H1 (cell line): ENCODE results near the gene BSN. TPM values are rescaled to one million over a fixed set of nuclear protein-coding genes. Genes with fewer than 3 reads are reported as not detected.

ENCODE experiments used
- CBX5 ChIP-seq: fragments of 300-800, 300-1000 bp; sonication (generic); IDR thresholded peaks from 2 replicates; pipeline ENCODE4 v1.7.1; 2016; ENCODE audit warnings: antibody characterized with exemption, low read length, low read depth
- CBX8 ChIP-seq: fragments of 300-800, 300-1000 bp; sonication (generic); IDR thresholded peaks from 2 replicates; pipeline ENCODE4 v1.7.1; 2016; ENCODE audit warnings: low read depth, low read length, borderline replicate concordance
- E2F6 ChIP-seq: IDR thresholded peaks from 2 replicates; pipeline ENCODE4 v1.6.1; 2012; ENCODE audit warnings: inconsistent platforms
- GTF2F1 ChIP-seq: IDR thresholded peaks from 2 replicates; pipeline ENCODE4 v1.6.1; 2012; ENCODE audit warnings: low read depth, low read length, improper control_type of control experiment, borderline replicate concordance
- HDAC2 ChIP-seq, 2 experiments: fragments of 300-600 bp in 1 of 2; sonication (generic) in 1 of 2; IDR thresholded peaks; 2 replicates each; pipeline ENCODE4 v1.6.1; 2011 to 2012; ENCODE audit warnings: low read depth in 2 of 2, low read length in 2 of 2, mild to moderate bottlenecking in 2 of 2, moderate library complexity in 2 of 2, borderline replicate concordance in 1 of 2, inconsistent platforms in 1 of 2
- JUN ChIP-seq: IDR thresholded peaks from 2 replicates; pipeline ENCODE4 v1.6.1; 2011; ENCODE audit warnings: low read depth, mild to moderate bottlenecking, improper control_type of control experiment, low read length
- JUND ChIP-seq: IDR thresholded peaks from 2 replicates; pipeline ENCODE4 v1.6.1; 2011; ENCODE audit warnings: mild to moderate bottlenecking, improper control_type of control experiment, low read length
- MAX ChIP-seq: IDR thresholded peaks from 2 replicates; pipeline ENCODE4 v1.6.1; 2012; ENCODE audit warnings: inconsistent platforms
- POU5F1 ChIP-seq: IDR thresholded peaks from 2 replicates; pipeline ENCODE4 v1.6.1; 2011; ENCODE audit warnings: low read depth, mild to moderate bottlenecking, low read length, moderate library complexity
- RAD21 ChIP-seq, 2 experiments: IDR thresholded peaks in 1 of 2; conservative IDR thresholded peaks in 1 of 2; 2 replicates each; pipeline ENCODE4 v1.6.1; 2011; ENCODE audit warnings: low read depth in 2 of 2, low read length in 2 of 2, improper control_type of control experiment in 1 of 2, inconsistent platforms in 1 of 2, mild to moderate bottlenecking in 1 of 2, moderate library complexity in 1 of 2
- RBBP5 ChIP-seq: IDR thresholded peaks from 2 replicates; pipeline ENCODE4 v1.7.1; 2012; ENCODE audit warnings: low read depth, mild to moderate bottlenecking, inconsistent platforms, low read length, moderate library complexity, borderline replicate concordance
- RFX5 ChIP-seq: IDR thresholded peaks from 2 replicates; pipeline ENCODE4 v1.6.1; 2011; ENCODE audit warnings: low read depth, low read length, improper control_type of control experiment, borderline replicate concordance
- RNF2 ChIP-seq: fragments of 200-900, 300-1000 bp; sonication (generic); IDR thresholded peaks from 2 replicates; pipeline ENCODE4 v1.7.1; 2016; ENCODE audit warnings: borderline replicate concordance, low read depth, mild to moderate bottlenecking, antibody characterized with exemption, low read length; ENCODE audit not compliant: poor library complexity, severe bottlenecking; ENCODE audit errors: missing control alignments
- RXRA ChIP-seq: IDR thresholded peaks from 2 replicates; pipeline ENCODE4 v1.6.1; 2011; ENCODE audit warnings: low read depth, mild to moderate bottlenecking, low read length, moderate library complexity; ENCODE audit not compliant: insufficient read depth
- SIN3A ChIP-seq, 2 experiments: IDR thresholded peaks in 1 of 2; conservative IDR thresholded peaks in 1 of 2; 2 replicates each; pipeline ENCODE4 v1.6.1; 2011 to 2012; ENCODE audit warnings: low read length in 2 of 2, improper control_type of control experiment in 1 of 2, low read depth in 1 of 2, mild to moderate bottlenecking in 1 of 2
- SIRT6 ChIP-seq: IDR thresholded peaks from one replicate; pipeline ENCODE4 v1.7.1; 2012; ENCODE audit warnings: low read length, inconsistent platforms
- SIX5 ChIP-seq: IDR thresholded peaks from 2 replicates; pipeline ENCODE4 v1.6.1; 2011; ENCODE audit warnings: mild to moderate bottlenecking, low read depth, low read length
- SP4 ChIP-seq: IDR thresholded peaks from 2 replicates; pipeline ENCODE4 v1.6.1; 2012; ENCODE audit warnings: low read length, inconsistent platforms
- SUZ12 ChIP-seq: fragments of 200-600 bp; sonication (generic); IDR thresholded peaks from 2 replicates; pipeline ENCODE4 v1.6.1; 2012; ENCODE audit warnings: mild to moderate bottlenecking, inconsistent platforms, low read length, moderate library complexity, mixed read lengths
- TBP ChIP-seq: IDR thresholded peaks from 2 replicates; pipeline ENCODE4 v1.6.1; 2011; ENCODE audit warnings: low read depth, low read length, improper control_type of control experiment
- YY1 ChIP-seq: IDR thresholded peaks from 2 replicates; pipeline ENCODE4 v1.6.1; 2011; ENCODE audit warnings: low read depth, mild to moderate bottlenecking, low read length
- ZNF274 ChIP-seq: IDR thresholded peaks from 2 replicates; pipeline ENCODE4 v1.7.0; 2012; ENCODE audit warnings: low read length, borderline replicate concordance; ENCODE audit errors: extremely low read depth
- polyA plus RNA-seq, 7 experiments: library from polyadenylated mRNA; depleted of rRNA in 3 of 7; stranded (reverse) in 5 of 7; unstranded in 2 of 7; fragments of >200 nt in 5 of 7; fragments of 200-250 nt in 2 of 7; gene quantifications; 1 replicate in 5 of 7; 2 replicates in 1 of 7; 4 replicates in 1 of 7; pipeline versions ENCODE4 v1.2.1 to v1.2.3, GENCODE V29; 2011 to 2013; ENCODE audit warnings: missing spikeins in 2 of 7, mixed read lengths in 2 of 7
- total RNA-seq: library from RNA; stranded (reverse); fragmentation: NEBNext Ultra II Directional; extraction: Animal tissue kit (Norgen Biotek cat#: 25700); gene quantifications from 2 replicates; pipeline ENCODE4 v1.2.1, GENCODE V29; 2021

BSN gene
- total and polyA plus RNA-seq, 2 of the 8 experiments (the other 6 are each of a cell fraction or from before 2014, with no cell fraction given): 0.60 to 3.0 TPM

- TF ChIP-seq RNF2 (no peak), SIX5 (no peak), CBX5 (no peak), YY1 (0 out of 2 replicates have a peak, but pooled peaks have one; percentile 8), SIN3A (conservative IDR thresholded peaks at IDR 0.05 in 1 of 2, IDR thresholded peaks at IDR 0.05 in 1 of 2; ENCODE audit: low read depth in 1 of 2, low read length in 2 of 2) (peak; percentile 87 to 89; a peak in 3 of 4 replicates), E2F6 (peak; percentile 45; the same call in 1 of the 2 replicates), TBP (peak; percentile 81), POU5F1 (no peak), MAX (peak; percentile 78), SUZ12 (no peak), ZNF274 (no peak), JUND (no peak), RFX5 (no peak), SP4 (no peak), JUN (no peak), SIRT6 (no peak), RBBP5 (peak; percentile 47; the same call in 1 of the 2 replicates), GTF2F1 (no peak), RXRA (no peak), HDAC2 (IDR thresholded peaks at IDR 0.05; ENCODE audit: borderline replicate concordance in 1 of 2, low read depth in 2 of 2, low read length in 2 of 2) (0 out of 4 replicates have a peak, but pooled peaks of 1 of the 2 experiments have one; percentile 51), RAD21 (IDR thresholded peaks at IDR 0.05 in 1 of 2, conservative IDR thresholded peaks at IDR 0.05 in 1 of 2; ENCODE audit: low read depth in 2 of 2, low read length in 2 of 2) (no peak), CBX8 (no peak)
These were observed 135.0 kb downstream of the BSN start, which contains the start of the genes MST1 and RNF123 (continued) for GRCh38 chr3:49689046-49689907.
